GM18907 (cell line): ENCODE results near the gene SEMA4F.

Experiments
- ATAC-seq: cut with Tn5 transposase; IDR thresholded peaks from one replicate; pipeline ENCODE4 v1.9.1; 2021; ENCODE audit warnings: mild to moderate bottlenecking, moderate library complexity; ENCODE audit not compliant: unreplicated experiment

SEMA4F gene

DNA sequence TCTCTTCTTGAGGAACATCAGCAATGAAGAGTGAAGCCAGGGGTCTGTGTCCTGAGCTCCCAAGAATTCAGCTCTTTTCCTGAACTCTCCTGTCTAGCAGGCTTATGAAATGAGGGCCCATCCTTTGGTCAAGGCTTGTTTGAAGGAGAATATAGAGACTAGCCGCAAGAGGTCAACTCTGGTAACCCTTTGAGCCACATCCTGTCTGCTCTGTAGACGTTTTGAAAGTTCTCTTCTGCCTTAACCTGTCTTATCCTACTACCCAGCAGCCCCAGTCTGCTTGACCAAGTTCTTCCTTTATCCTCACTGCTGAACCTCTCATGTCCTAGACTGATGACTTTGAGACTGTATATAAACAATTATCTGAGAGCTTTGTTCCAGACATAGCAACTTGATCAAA lies 5.4 kb downstream of the SEMA4F start:
- ATAC-seq: no peak

DNA sequence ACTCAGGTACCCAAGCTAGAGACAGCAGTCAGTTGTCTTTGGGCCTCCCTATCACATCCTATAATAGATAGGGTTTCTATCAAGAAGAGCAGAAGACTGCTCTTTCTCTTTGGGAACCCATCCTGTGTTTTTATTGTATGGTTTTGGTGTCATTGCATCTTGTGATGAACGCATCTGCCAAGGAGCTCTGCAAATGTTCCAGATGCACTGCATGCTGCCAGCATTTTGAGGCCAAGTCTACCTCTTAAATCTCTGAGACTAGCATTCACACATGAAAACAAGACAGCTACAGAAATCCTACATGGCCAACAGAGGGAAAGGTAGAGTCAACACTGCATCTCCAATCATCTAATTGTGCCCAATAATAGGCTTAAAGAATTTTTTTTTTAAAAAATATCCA lies 14.0 kb downstream of the SEMA4F start:
- no peak for ATAC-seq

DNA sequence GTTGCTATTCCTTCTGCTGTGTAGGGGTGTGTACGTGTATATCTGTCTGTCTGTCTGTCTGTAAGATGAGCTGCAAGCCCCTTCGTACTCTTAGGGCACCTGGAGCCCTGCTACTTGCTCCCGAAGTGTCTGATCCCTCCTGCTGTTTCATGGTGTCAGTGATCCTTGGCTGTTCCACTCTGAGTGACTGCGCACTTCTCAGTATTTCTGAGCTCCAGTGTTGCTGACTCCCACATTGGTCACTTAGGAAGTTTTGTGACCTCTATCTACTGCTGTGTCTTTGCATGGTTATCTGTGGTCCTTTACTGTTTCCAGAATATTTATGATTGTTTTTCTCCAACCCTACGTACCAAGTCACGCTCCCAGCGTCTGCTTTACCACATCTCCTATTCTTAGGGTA lies 16.2 kb downstream of the SEMA4F start:
- ATAC-seq: no peak

DNA sequence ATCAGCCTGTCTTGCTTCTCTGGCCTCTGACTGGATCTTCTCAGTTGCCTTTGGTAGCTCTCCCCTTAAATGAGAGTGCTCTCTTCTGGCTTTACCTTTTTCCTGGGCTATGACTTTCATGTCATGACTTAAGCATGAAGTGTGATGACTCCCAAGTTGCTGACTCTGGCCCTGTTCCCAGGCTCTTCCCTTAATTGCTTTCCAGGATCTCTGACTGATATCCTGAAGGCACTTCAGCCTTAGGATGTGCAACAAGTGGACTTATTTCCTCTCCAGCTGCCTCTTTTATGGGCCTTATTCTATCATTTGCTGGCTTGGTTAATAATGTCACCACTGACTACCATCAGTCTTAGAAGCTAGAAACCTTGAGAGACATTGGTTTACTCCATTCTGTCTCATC lies 17.4 kb downstream of the SEMA4F start:
- no peak for ATAC-seq

DNA sequence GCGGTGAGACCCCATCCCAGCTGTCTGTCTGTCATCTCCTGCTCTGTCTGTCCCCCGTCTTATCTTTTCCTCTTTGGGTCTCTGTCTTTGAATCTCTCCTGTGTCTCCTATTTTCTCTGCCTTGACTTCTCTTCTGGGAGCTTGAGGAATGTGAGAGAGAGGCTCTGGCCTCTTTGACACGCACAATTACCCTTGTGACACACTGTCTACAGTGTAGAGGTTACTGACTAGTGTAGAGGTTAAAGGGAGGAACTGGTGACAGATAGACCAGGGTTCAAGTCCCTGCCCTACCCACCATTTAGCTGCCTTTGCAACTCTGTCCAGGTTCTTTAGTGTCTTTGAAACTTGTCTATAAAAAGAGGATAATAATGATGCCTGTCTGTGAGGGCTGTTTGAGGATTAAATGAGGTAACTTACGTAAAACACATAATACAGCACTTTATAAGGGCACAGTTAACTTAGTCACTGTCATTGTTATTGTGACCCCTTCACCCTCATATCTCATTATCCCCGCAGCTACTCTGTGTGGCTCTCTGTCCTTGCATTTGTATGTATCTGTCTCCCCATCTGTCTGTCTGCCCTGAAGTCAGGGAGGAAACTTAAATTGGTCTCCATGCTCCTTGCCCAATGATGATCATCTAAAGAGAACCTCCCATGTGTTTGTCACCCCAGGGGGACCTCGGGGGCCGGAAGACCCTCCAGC lies 19.9 kb downstream of the SEMA4F start:
- ATAC-seq: no peak

DNA sequence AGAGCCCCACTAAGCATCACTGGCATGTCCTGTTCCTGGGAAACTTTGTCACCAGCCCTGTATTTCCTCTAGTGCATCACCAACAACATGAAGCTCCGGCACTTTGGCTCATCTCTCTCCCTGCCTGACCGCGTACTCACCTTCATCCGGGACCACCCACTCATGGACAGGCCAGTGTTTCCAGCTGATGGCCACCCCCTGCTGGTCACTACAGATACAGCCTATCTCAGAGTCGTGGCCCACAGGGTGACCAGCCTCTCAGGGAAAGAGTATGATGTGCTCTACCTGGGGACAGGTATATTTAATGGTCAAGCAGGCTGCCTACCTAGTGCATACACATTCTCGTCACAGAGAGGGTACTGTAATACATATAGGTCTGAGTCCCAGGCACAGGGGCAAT lies 21.0 kb downstream of the SEMA4F start:
- no peak for ATAC-seq

DNA sequence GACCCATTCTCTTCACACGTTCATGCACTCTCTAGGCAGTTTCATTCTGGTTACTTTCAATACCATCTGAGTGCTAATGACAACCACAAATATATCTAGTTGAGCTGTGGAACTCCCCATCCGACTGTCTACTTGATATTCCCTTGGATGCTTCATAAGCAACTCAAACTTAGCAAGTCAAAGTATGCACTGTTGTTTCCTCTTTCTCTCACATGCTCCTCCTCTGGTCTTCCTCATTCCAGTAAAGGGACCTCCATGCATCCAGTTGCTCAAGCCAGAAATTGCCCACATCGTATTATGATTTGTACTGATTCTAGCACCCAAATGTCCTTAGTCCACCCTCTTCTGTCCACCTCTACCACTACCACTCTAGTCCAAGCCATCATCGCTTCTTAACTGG lies 22.3 kb downstream of the SEMA4F start:
- no peak for ATAC-seq

DNA sequence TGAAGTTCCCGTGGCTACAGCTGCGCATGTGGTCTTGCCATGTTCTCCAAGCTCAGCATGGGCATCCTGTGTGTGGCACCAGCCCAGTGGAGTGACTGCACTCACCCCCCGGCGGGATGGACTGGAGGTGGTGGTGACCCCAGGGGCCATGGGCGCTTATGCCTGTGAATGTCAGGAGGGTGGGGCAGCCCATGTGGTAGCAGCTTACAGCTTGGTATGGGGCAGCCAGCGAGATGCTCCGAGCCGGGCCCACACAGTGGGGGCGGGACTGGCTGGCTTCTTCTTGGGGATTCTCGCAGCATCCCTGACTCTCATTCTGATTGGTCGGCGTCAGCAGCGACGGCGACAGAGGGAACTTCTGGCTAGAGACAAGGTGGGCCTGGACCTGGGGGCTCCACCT lies 25.6 kb downstream of the SEMA4F start:
- no peak for ATAC-seq

DNA sequence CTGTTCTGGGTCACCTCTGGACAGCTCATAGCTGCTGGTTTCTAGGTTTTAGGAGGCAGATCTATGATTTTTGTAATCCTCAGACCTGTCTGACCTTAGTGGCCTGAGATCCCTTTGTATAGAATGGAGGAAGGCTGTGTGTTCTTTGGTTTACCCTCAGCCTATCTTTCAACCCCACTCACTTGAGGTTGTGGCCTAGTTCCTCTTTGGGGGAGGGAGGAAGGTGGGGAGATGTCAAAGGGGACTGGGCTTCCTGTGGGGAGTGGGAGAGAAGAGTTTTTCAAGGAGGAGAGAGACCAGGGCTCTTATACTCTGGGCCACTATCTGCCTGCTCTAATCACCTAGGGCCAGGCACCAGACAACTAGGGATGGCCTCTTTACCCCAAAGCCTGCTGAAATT lies 28.5 kb downstream of the SEMA4F start:
- no peak for ATAC-seq

DNA sequence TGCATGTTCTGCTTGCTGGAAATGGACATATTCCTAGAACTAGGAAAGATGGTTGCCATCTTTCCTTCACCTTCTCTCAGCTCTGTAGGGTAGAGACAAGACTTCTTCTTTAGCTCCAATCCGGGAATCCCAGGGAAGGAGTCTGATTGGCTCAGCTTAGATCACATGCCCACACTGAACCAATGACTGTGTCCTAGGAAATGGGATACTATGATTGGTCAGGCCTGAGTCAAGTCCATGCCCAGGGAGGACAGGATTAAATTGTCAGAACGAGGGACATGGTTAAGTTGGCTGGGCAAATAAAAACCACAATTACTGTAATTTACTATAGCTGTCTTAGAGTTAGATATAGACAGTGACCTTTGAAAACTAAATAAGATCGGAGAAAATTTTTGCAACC lies 31.4 kb downstream of the SEMA4F start:
- no peak for ATAC-seq

DNA sequence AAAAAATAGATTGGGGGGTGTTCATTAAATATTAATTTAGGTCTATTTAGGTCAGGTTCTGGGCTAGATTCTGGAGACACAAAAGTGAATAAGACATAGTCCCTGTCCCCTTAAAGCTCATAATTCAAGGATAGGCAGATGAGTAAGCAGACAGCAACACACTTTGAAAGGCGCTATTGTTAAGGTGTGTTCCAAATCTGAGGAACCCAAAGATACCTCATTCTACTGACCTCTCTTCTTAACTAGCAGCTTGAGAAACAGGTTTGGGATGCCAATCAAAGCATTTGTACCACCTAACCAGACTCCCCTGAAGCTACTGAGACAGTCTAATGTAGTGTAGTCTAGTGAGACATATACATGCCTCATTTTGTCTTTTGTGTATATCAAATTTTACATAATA lies 34.8 kb downstream of the SEMA4F start:
- ATAC-seq: no peak

DNA sequence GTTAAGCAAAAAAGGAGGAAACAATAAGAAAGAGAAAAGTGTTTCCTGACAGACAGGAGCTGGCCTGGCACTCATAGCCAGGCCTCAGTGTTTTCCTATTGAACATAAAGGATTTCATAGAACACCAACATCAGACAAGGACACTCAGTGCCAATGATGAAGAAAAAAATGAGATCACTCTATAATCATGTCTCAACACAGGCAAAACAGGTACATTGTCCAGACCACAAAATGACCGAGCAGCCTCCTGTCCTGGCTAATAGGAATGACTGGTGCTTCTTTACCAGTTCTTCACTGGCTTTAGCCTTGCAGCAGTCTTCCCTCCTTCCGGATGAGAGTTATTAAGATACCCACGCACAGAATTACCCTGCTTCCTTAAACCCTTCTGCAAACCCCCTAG lies 35.6 kb downstream of the SEMA4F start:
- no peak for ATAC-seq

DNA sequence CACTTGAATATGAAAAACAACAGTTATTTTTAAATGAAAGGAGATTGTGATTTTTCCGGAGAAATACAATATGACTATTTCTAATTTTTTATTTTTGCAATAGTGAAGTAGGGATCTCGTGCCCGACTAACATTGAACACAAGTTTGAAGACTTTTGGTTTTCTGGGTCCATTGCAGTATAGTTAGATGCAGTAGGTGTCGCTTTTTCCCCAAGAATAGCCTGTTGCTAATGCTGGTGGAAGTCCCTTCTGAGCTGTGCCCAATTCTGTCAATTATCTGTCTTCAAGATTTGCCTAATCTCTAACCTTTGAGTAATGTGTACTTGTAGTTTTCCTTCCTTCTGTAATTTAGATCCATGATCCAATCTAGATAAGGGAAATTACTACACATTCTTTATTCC lies 36.5 kb downstream of the SEMA4F start:
- ATAC-seq: no peak

DNA sequence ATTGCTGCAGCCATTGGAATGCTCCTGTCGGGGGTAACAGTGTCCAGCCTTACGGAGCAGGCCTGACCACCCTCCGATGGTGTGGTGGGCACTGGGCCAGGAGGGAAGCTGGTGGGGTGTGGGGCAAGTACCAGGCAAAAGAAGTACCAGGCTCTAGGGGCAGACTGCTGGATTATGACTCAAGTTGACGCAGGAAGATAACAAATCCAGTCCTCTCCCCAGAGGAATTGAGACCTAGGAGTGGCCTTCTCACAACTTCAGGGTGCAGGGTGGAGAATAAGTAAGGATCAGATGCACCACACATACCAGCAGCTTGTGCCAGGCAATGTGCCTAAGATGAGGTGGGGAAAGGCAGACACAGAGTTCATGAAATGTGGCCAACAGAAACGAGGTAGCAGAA lies 37.9 kb downstream of the SEMA4F start:
- ATAC-seq: no peak

DNA sequence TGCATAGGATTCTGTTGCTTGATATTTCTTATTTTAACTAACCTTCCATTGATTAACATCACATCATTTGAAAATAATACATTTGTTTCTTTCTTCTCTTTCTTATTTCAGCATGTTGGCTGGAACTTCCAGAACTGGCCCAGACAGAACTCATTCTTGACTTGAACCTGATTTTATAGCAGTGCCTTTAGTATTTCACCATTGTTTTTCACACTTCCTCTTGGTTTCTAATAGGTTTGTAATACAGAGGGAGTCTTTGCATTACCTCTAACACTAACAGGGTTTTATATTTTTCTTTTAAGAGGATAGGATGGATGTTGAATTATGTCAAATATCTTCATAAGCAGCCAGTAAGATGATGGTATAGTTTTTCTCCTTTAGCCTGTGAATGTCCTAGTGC lies 39.2 kb downstream of the SEMA4F start:
- ATAC-seq: no peak

DNA sequence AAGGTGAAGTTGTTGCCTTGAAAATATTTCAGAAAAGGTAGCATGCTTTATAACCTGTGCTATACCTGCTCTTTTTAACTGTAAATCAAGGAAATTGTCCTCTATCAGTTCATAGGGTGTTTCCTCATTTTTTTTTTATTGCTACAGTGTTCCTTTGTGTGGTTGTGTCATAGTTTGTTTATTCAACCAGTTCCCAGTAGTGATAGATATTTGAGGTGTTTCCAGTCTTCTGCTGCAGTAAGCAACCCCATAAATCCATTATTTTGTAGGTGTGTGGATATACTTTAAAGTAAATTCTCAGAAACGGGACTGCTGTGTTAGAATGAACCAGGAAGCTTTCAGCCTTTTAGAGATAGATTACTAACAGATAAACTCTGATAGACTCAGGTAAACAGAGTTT lies 39.6 kb downstream of the SEMA4F start:
- no peak for ATAC-seq

DNA sequence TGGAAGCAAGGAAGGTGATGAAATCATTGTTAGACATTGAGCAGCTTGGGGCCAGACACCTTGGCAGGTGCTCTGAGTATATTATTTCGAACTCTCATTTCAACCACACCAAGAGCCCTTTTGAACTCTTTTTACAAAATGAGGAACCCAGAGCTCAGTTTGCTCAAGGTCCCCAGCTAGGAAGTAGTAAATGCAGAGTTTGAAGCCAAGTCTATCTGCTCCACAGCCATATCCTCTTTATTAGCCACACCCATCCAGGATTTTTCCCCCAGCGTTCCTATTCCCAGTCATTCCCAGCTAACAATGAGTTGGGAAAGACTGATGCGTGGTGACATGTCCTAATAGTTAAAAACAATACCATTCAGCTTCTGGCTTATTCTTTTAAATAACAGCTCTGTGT lies 40.2 kb downstream of the SEMA4F start:
- ATAC-seq: no peak

DNA sequence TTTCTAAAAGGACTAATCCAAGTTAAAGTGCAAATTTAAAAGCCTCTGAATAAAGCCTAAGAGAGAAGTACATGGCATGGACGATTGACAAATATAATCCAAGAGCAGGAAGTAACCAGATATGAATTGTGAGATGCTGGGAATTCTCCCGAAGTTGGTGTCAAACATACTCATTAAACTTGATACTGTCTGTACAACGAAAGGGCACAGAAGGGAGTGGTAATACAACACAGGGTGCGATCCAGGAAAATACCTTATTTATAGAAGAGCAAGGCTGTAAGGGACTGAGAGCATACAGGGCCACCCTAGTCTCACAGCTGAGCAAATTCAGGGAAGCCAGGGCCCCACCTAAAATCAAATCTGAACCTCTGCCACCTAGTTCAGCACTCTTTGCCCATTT lies 41.6 kb downstream of the SEMA4F start:
- no peak for ATAC-seq

DNA sequence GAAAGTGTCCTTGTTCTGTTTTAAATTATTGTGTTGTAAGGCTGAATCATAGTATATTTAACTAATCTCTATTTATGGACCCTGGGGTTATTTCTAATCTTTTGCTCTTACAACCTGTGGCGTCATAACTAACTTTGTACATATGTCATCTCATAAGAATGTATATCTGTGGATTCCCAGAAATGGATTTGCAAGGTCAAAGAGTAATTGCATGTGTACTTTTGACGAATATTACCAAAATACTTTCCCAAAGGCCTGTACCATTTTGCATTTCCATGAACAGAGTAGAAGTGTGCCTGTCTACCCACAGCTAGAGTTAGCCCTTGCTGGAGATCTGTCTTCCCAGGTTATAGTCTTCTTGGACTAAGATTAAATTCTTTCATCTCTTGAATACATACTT lies 42.8 kb downstream of the SEMA4F start:
- ATAC-seq: no peak

DNA sequence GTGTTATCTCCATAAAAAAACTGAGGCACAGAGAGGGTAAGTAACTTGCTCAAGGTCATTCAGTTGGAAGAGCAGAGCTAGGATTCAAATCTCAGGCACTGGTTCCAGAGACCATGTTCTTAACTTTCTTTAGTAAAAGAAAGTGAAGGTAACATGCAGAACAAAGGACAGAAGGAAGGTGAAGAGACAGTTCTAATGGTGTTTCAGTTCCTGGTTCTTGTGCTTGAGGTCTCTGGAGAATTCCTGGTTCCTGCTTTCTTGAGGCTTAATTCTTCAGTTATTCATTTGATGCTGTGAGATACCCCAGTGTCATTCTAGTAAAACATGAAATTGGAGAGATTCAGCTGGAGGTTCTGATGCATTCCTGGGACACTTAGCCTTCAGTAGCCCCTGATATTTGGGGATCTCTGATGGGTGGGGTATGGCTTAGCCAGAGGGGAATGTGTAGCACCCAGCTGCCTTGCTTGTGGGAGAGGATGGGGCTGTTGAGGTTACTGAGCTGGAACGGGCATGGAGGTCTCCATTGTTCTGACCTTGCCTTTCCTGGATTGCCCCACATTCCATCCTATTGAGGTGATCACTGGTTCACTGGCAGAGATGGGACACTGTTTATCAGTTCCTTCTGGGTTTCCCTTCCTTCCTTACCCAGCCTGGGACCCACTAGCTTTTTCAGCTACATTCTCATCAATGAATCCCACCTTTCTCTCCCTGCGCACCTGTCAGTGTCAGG lies 46.8 kb downstream of the SEMA4F start:
- no peak for ATAC-seq

DNA sequence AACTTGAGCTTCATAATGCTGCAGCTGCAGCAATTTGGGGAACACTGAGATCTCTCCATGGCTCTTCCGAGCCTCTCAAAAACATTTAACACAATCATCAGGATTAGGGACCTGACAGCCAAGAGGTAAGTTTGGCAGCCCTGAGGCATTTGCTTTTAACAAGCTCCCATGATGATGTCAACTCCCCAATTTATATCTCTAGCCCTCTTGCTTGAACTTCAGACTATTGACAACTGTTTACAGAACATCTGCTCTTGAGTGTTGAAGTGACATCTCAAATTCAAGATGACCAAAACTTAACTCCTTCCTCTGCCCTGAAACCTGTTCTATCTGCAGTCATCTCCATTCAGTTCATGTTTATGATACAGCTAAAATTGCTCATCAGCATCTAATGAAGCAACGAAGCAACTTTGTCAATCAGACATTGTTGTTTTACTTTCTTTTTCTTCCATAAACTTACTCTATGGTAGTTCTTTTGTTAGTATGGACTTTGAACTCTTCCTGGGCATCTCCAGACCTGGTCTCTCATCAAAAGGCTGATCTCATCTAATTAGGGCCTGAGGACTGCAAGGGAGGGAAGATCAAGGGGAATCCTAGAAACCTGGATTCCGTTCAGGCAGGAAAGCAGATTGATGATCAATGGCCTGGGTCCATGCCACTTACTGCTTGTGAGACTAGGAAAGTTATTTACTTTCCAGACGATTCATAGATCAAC lies 48.1 kb downstream of the SEMA4F start:
- ATAC-seq: no peak

DNA sequence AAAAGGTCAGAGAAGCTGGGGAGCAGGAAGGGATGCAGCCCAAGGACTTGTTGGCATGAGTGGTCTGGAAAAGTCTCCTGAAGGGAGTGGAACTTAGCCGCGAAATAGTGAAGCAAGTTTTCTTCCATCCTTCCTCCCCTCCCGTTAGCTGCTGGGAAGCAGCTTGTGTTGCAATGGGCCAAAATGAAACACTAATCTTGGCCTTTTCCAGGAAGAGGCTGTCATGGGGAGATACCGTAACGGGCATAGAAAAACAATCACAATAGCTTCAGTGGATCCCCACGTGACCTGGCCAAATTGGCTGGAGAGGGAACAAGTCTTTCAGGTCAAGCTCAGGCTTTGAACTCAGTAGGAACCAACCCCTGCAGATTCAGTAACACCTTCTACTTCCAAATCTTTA lies 49.3 kb downstream of the SEMA4F start:
- ATAC-seq: no peak
